ENCODE data around the gene TMEM238.
"Not testable (repeated sequence)": the region's sequence is repeated elsewhere in the genome, so short reads cannot be mapped to it uniquely, and the experiment has no call there.

Gene TMEM238

GRCh38 chr19:55384131-55384919 is at the start of gene TMEM238:
Gene TMEM238 (minus strand): TSS chr19:55384292. CDS start chr19:55384259, 33 bp downstream.
- peak within 1 kb of the TSS; percentile 3 to 95 (median 92) for H3K27ac ChIP-seq
- peak within 1 kb of the TSS; percentile 69 to 98 (median 96) for H3K4me3 ChIP-seq

DNA sequence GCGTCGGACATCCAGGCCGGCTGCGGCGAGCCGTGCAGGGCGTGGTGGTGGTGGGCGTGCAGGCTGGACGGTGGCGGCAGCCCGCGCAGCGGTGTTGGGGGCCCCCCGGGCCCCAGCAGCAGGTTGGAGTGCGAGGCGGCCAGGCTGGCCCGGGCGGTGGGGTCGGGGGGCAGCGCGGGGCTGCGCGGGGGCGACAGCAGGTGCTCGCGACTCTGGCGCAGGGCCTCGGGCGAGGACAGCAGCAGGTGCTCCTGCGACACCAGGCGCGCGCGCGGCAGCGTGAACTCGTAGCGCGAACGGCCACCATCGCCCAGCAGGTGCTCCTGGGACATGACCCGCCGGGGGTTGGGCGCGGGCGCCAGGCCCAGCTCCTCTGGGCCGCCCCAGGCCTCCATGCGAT is 49.2 kb upstream of the TMEM238 start:
- Histone ChIP-seq H3K4me3 (no peak overlapping the region), H3K27ac (peak overlapping the region in 1 of 21 experiments; percentile 13)

DNA sequence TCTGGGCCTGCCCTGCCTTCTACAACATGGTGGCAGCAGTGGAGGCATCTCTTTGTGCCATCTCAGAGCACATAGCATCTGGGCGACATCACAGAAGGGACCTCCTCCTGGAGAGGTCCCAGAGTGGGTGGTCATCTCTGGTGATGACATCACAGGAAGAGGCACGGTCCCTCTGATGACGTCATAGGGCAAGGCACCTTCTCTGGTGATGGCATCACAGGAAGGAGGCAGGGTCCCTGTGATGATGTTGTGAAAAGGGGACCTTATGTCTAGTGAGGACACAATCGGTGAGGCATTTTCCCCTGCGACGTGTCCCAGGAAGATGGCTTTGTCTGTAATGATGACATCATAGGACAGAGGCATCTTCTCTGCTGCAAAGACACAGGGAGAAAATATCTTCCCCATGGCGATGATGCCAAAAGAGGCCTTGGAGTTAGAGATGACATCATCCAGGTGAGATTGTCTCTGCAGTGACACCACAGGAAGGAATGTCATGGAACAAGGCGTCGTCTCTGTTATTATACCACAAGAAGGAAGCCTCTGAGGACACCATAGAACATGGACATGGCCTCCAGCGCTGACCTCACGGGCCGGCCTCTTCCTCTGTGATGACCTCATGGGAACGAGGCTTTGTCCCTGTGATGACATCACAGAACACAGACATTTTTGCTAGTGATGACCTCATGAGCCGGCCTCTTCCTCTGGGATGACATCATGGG is 48.3 kb upstream of the TMEM238 start:
- Histone ChIP-seq H3K27ac (no peak overlapping the region), H3K4me3 (no peak overlapping the region)

- no peak overlapping the region for H3K4me3 ChIP-seq
Observed at GRCh38 chr19:55431183-55431582, 47.1 kb upstream of the TMEM238 start.

DNA sequence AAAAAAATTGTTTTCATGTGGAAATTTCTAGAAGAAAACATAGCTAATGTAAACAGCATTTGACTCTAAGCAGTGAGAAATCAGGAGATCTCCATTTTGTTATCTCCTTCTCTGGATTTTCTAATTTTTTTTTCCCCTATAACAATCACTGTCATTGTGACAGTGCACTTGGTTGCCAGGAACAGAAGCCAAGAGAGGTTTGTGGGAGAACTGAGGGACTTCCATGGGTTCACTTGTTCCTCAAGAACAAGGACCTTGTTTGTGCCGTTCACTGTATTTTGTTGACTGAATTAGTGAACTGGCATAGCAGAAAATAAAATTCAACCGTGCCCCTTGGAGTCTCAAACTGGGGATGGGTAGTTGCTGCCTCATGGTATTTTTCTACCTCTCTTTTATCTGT is 42.0 kb upstream of the TMEM238 start:
- no peak overlapping the region for H3K4me3 ChIP-seq

More at GRCh38 chr19:55431183-55431582, 47.1 kb upstream of the TMEM238 start:
- no peak overlapping the region for H3K27ac ChIP-seq

GRCh38 chr19:55424518-55424917 is 40.4 kb upstream of the TMEM238 start:
- H3K27ac ChIP-seq, result no peak overlapping the region

More for the DNA sequence above, 42.0 kb upstream of the TMEM238 start:
- peak overlapping the region in 1 of 21 experiments; percentile 35 for H3K27ac ChIP-seq

GRCh38 chr19:55423225-55424005 is 39.3 kb upstream of the TMEM238 start:
- Histone ChIP-seq H3K4me3 (no peak overlapping the region), H3K27ac (no peak overlapping the region)

More at GRCh38 chr19:55424518-55424917, 40.4 kb upstream of the TMEM238 start:
- no peak overlapping the region for H3K4me3 ChIP-seq

DNA sequence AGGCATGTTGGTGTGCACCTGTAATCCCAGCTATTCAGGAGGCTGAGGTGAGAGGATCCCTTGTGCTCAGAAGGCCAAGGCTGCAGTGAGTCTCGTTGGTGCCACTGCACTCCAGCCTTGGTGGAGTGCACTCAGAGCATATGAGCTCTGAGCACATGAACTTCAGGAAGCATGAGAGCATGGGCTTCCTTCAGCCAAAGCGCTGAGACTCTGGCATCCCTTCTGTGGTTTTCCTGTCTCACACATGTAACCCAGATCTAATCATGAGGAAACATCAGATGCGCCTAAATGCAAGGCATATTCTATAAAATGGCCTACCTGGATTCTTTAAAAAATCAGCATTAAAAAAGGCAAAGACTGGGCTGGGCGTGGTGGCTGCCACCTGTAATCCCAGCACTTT is 37.2 kb upstream of the TMEM238 start:
- peak overlapping the region in 1 of 21 experiments; percentile 29 for H3K27ac ChIP-seq
- H3K4me3 ChIP-seq, result not testable (repeated sequence)

DNA sequence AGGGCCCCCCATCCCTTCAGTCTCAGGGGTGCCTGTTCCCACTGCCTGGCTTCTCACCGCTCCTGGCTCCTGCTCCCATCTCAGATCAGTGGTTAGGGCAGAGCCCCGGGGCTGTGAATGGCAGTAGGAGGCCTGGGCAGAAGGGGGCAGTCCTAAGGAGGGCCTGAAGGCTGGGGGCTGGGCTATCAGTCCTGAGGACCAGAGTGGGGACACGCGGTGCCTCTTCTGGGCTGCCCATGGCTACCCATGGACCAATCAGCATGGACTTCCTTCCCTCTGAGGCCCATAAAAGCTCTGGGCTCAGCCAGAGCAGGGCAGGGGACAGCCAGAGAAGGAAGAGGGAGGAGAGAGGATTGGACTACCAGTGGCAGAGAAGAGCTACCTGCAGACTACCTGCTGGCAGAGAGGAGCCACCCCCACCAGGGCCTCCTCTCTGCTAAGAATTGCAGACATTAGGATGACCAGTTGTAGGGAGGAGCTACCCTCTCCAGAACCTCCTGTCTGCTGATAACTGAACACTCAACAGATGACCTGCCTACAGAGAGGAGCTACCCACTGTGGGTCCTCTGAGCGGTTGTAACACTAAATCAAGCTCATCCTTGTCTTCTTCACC is 35.6 kb upstream of the TMEM238 start:
- Histone ChIP-seq H3K4me3 (no peak overlapping the region), H3K27ac (no peak overlapping the region)

DNA sequence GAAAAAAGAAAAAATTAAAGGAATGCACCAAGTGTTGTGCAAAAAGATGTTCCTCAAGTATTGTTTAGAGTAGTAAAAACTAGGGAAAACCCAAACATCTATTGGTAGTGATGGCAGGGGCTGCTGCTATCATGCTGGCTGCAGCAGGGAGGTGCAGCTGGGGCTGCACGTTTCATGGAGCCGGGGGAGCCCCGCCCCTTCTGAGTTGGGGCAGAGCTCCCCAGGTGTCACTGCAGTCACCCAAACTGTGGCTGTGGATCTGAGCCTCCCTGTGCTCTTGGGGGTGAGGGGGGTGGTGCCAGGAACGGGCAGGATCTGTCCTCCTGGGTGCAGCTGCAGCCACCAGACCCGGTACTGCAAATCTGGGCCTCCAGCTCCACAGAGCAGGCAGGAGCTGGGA is 35.0 kb upstream of the TMEM238 start:
- Histone ChIP-seq H3K27ac (no peak overlapping the region), H3K4me3 (no peak overlapping the region)

DNA sequence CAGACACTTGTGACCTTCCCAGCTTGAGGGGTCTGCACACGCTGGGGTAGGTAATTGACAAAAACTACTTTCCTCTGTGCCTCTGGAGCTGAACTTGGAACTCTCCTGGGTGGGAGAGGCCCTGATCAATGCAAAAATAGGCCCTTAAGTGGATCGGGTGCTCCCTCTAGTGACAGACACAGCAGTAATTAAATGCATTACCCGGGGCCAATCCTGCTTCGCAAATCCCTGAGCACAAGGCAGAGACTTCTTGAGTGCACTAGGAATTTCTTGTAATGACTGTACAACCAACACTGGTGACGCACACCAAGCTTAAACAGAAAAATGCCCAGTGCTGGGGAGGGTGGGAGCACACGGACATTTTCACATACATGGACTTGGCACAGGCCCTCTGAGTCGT is 34.1 kb upstream of the TMEM238 start:
- H3K4me3 ChIP-seq, result no peak overlapping the region
- no peak overlapping the region for H3K27ac ChIP-seq

DNA sequence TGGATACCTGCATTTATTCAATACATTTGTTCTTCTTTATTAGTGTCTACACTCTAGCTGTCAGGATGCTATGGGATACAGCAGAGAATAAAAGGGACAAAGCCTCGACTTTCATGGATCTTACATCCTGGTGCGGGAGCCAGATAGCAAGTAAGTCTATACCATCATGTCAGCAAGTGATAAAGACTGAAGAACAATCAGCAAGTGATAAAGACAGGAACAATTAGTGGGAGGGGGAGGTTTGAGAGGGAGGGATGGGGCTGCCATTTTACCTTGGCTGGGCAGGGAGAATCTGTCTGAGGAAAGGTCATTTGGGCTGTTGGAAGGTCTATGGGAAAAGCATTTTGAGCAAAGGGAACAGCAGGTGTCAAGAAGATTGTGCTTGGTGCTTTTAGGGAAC is 26.1 kb upstream of the TMEM238 start:
- H3K27ac ChIP-seq, result no peak overlapping the region
- H3K4me3 ChIP-seq, result no peak overlapping the region

DNA sequence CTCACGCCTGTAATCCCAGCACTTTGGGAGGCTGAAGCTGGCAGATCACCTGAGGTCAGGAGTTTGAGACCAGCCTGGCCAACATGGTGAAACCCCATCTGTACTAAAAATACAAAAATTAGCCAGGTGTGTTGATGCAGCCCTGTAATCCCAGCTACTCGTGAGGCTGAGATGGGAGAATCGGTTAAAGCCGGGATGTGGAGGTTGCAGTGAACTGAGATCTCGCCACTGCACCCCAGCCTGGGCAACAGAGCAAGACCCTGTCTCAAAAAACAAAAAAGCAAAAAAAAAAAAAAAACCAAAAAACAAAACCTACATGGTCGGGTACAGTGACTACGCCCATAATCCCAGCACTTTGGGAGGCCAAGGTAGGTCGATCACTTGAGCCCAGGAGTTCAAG is 25.1 kb upstream of the TMEM238 start:
- not testable (repeated sequence) for H3K27ac ChIP-seq, H3K4me3 ChIP-seq

- H3K27ac ChIP-seq, result peak overlapping the region; percentile 41 to 100 (median 97)
- peak overlapping the region; percentile 24 to 99 (median 79) for H3K4me3 ChIP-seq
Observed at GRCh38 chr19:55408533-55408872, 24.4 kb upstream of the TMEM238 start.

GRCh38 chr19:55407800-55408532 is 23.9 kb upstream of the TMEM238 start:
- H3K4me3 ChIP-seq, result peak overlapping the region; percentile 68 to 99 (median 79)
- peak overlapping the region; percentile 68 to 100 (median 98) for H3K27ac ChIP-seq

DNA sequence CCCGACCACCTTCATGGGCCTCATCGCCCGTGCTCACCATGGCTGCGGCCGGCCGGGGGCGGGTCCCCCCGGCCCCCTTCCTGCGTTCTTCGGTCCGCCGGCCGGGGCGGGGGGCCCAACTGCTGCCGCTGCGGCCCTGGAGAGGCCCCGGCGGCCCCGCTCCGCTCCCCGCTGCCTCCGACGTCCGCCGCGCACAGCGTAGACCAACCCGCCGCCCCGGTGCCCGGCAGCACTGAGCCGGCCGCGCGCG is 23.4 kb upstream of the TMEM238 start, which contains the start of gene UBE2S:
Gene UBE2S, minus strand, starts transcription at position 239 of the 250 bp plus-strand sequence. Its CDS starts 199 bp downstream, at position 40.
- Histone ChIP-seq H3K27ac (peak within 1 kb of the TSS; percentile 68 to 100 (median 98)), H3K4me3 (peak within 1 kb of the TSS; percentile 68 to 99 (median 79))

GRCh38 chr19:55406826-55407549 is 22.9 kb upstream of the TMEM238 start:
- Histone ChIP-seq H3K4me3 (peak overlapping the region; percentile 68 to 99 (median 79)), H3K27ac (peak overlapping the region; percentile 68 to 100 (median 98))

DNA sequence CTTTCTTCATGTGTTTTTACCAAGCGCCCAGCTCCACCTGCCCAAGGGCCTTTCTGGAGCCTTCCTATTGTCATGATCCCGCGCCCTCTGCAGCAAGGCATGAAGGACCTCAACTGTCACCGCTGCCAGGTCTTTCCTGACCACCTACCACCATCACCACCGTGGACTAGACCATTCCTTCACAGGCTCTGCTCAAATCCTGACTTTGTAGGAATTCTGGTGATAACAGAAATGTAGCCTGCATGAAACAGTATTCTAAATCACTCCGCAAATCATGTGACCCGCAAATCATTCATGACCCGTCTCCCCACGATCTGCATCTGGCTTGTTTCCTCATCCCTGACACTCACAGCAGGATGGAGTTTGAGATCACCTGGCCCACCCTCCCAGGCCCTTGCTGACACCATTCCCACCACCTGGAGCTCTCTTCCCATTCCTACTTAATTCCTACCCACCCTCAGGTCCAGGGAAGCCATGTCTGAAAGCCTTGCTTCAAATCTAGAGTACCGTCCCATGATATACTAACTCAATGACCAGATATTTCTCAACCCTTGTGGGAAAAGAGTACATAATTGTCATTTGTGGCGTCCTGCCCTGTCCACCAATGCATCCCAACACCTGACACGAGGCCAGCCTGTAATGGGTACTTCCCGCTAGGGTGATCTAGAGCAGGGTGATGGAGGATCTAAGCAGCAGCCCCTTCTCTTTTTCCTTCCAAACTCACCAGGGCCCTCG is 22.2 kb upstream of the TMEM238 start:
- peak overlapping the region in 9 of 21 experiments; percentile 92 to 100 (median 98) for H3K27ac ChIP-seq

More for the DNA sequence above, 22.2 kb upstream of the TMEM238 start:
- H3K4me3 ChIP-seq, result peak overlapping the region; percentile 68 to 99 (median 79)

Measured in skin epidermis (tissue), 12 donors.